Measurements from ENCODE around the gene SETD3. TPM values are rescaled to one million over a fixed set of nuclear protein-coding genes. Genes with fewer than 3 reads are reported as not detected.

SETD3 gene
- total and polyA plus RNA-seq, 2 of the 8 experiments (the other 6 are each of a cell fraction or from before 2014, with no cell fraction given): 24.0 to 64.0 TPM

GRCh38 chr14:99480917-99481744 lies 472 bp upstream of the SETD3 start, which contains the start of gene CCNK:
Gene CCNK (plus strand): TSS chr14:99481409. CDS start chr14:99492678, 11,269 bp downstream.
- Histone ChIP-seq H4K91ac (replicated peaks; ENCODE audit: insufficient read length, low read length) (no peak within 1 kb of the TSS), H3K79me2 (ENCODE audit: control insufficient read depth in 1 of 2, insufficient read depth in 2 of 2, low read length in 2 of 2) (peaks cover 24 to 83% of the 10 kb centered on the region in 2 experiments), H3K27ac (ENCODE audit: low read depth, low read length) (peak within 1 kb of the TSS; percentile 91; the same call in 1 of the 2 replicates), H2BK5ac (ENCODE audit: low read depth, low read length) (peak within 1 kb of the TSS; percentile 85), H3K79me1 (ENCODE audit: low read depth, low read length) (peaks cover 4% of the 10 kb centered on the region; the same call in 1 of the 2 replicates), H3K4me2 (ENCODE audit: insufficient read depth in 1 of 2, low read depth in 2 of 2, low read length in 2 of 2) (peak within 1 kb of the TSS; percentile 79 to 85), H2BK20ac (ENCODE audit: low read length) (no peak within 1 kb of the TSS), H3K27me3 (replicated peaks in 1 of 4; ENCODE audit: control insufficient read depth in 3 of 4, extremely low read depth in 1 of 4, insufficient read depth in 3 of 4, low read length in 3 of 4) (no peaks in the 10 kb centered on the region), H3K9me3 (ENCODE audit: insufficient read depth in 2 of 2, low read depth in 1 of 2, low read length in 1 of 2) (no peaks in the 10 kb centered on the region), H4K8ac (ENCODE audit: extremely low read depth, insufficient read depth, low read length) (peak within 1 kb of the TSS; percentile 98), H3K14ac (ENCODE audit: insufficient read length) (no peak within 1 kb of the TSS), H3K23me2 (ENCODE audit: low read depth, low read length) (peaks cover 4% of the 10 kb centered on the region), H3K18ac (ENCODE audit: extremely low read depth, low read length) (peak within 1 kb of the TSS; percentile 84; the same call in 1 of the 2 replicates), H4K5ac (ENCODE audit: insufficient read length, low read depth, low read length) (peak within 1 kb of the TSS; percentile 63), H3K4ac (replicated peaks; ENCODE audit: insufficient read length, low read depth, low read length) (no peak within 1 kb of the TSS), H3K4me1 (replicated peaks in 1 of 4; ENCODE audit: control insufficient read depth in 3 of 4, insufficient read depth in 4 of 4, low read length in 3 of 4) (peaks cover 0 to 6% (median 3%) of the 10 kb centered on the region in 4 experiments; a peak in 5 of 7 replicates), H3K36me3 (ENCODE audit: control insufficient read depth in 2 of 4, insufficient read depth in 4 of 4, low read length in 3 of 4) (no peaks in the 10 kb centered on the region), H2BK120ac (replicated peaks; ENCODE audit: low read depth, low read length) (no peak within 1 kb of the TSS), H3K23ac (ENCODE audit: insufficient read length) (no peak within 1 kb of the TSS), H3K9ac (replicated peaks in 1 of 4; ENCODE audit: extremely low read depth in 1 of 4, low read depth in 3 of 4, low read length in 3 of 4) (peak within 1 kb of the TSS; percentile 87 to 92 (median 90)), H4K20me1 (replicated peaks in 1 of 2; ENCODE audit: control insufficient read depth in 1 of 2, insufficient read depth in 2 of 2, low read length in 2 of 2) (peaks cover 6 to 14% of the 10 kb centered on the region in 2 experiments), H2BK12ac (ENCODE audit: low read depth, low read length) (no peak within 1 kb of the TSS), H2BK15ac (ENCODE audit: low read length) (no peak within 1 kb of the TSS), H2AFZ (ENCODE audit: low read length) (no peak within 1 kb of the TSS), H2AK5ac (ENCODE audit: low read depth, low read length) (no peak within 1 kb of the TSS), H3K56ac (replicated peaks; ENCODE audit: insufficient read length, low read depth, low read length) (peak within 1 kb of the TSS; percentile 62), H3K4me3 (ENCODE audit: extremely low read depth in 1 of 4, insufficient read depth in 2 of 4, low read depth in 3 of 4, low read length in 4 of 4) (peak within 1 kb of the TSS; percentile 83 to 95 (median 92))
- 2% methylated on average over 48 of the region's 82 CpGs; no CpG with 5 or more reads in 1 of the 2 experiments for WGBS, 2 experiments (ENCODE audit: extremely low coverage in 1 of 2, insufficient coverage in 1 of 2, insufficient read length in 1 of 2, insufficient replicate concordance in 2 of 2, low coverage in 1 of 2, low lambda C conversion rate in 2 of 2, missing lambda C conversion rate in 1 of 2)
- FAIRE-seq: no peak
- DNase-seq (ENCODE audit: low read depth in 1 of 2, low spot score in 2 of 2): peak; percentile 98 to 99
- ChIA-PET POLR2A (ENCODE audit: partially characterized antibody) (interaction anchor here (0.6 to 1.5 kb wide), 12 partner anchors 10 to 121 kb away, joined by 3 to 7 read pairs (median 4); no protein-coding TSS in a partner anchor), CTCF (ENCODE audit: partially characterized antibody) (interaction anchor here (0.6 to 0.7 kb wide), 3 partner anchors 40 to 418 kb away, joined by 3 to 4 read pairs (median 3); no protein-coding TSS in a partner anchor)
- TF ChIP-seq KDM5A (IDR thresholded peaks at IDR 0.05; ENCODE audit: low read length) (peak; percentile 99), KDM1A (IDR thresholded peaks at IDR 0.05; ENCODE audit: borderline replicate concordance, low read length) (no peak), SAP30 (IDR thresholded peaks at IDR 0.05; ENCODE audit: insufficient read depth, insufficient replicate concordance, low read length) (no peak), GTF2F1 (IDR thresholded peaks at IDR 0.05; ENCODE audit: borderline replicate concordance, low read depth, low read length) (no peak), KDM4A (IDR thresholded peaks at IDR 0.05; ENCODE audit: low read depth, low read length, severe bottlenecking) (peak; percentile 97)
- TF ChIP-seq, protein P1, sequence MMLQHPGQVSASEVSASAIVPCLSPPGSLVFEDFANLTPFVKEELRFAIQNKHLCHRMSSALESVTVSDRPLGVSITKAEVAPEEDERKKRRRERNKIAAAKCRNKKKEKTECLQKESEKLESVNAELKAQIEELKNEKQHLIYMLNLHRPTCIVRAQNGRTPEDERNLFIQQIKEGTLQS (IDR thresholded peaks at IDR 0.05; ENCODE audit: insufficient read depth, low read depth, low read length): peak; percentile 71

Data from H1 (cell line).